ENCODE measurements around the gene CC2D2A.

DNA sequence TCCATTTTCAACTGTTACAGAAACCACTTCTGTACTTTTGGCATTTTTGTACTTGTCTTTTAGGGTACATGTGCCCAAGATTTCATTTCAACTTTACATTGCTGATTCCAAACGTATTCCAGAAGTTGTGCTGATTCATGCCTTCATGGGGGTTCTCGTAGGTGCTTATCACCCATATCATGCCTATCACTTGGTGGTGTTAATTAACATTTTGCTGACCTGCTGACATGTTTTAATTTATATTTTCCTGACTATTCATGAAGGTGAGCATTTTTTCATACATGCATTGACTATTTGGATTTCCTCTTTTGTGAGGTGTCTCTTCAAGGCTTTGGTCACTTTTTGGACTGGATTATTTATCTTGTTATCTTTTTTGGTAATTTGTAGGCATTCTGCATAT is 64.1 kb downstream of the CC2D2A start:
- TF ChIP-seq, protein P1, sequence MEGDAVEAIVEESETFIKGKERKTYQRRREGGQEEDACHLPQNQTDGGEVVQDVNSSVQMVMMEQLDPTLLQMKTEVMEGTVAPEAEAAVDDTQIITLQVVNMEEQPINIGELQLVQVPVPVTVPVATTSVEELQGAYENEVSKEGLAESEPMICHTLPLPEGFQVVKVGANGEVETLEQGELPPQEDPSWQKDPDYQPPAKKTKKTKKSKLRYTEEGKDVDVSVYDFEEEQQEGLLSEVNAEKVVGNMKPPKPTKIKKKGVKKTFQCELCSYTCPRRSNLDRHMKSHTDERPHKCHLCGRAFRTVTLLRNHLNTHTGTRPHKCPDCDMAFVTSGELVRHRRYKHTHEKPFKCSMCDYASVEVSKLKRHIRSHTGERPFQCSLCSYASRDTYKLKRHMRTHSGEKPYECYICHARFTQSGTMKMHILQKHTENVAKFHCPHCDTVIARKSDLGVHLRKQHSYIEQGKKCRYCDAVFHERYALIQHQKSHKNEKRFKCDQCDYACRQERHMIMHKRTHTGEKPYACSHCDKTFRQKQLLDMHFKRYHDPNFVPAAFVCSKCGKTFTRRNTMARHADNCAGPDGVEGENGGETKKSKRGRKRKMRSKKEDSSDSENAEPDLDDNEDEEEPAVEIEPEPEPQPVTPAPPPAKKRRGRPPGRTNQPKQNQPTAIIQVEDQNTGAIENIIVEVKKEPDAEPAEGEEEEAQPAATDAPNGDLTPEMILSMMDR (conservative IDR thresholded peaks at IDR 0.05; ENCODE audit: low read length) = no peak
- TF ChIP-seq EZH2phosphoT487 (IDR thresholded peaks at IDR 0.05; ENCODE audit: borderline replicate concordance, low read depth, low read length) = no peak
